NCI-H345 treated with DMSO at 0.1 percent for 48 hours (cell line): ENCODE data around the gene BGN.

Experiments used
- DNase-seq: peaks from one replicate; lab custom pipeline; 2025; ENCODE audit not compliant: unreplicated experiment; lab: John Stamatoyannopoulos, UW

Gene BGN

DNA sequence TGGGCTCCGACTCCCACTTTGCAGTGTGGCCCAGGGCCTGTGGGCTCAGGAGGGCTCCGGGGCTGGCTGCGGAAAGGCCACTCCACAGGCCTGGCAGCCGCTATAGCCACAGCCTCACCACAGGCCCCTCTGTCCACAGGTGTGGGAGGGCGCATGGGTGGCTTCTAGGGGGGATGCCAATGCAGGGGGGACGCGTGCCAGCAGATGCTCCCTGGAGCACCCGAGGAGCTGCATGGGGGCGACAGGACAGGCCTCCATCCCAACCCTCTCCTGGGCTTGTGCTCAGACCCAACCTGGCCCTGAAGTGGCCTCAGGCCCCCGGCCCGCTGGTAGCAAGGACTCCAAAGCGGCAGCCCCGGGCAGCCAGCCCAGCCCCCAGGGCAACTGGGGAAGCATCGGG lies 8.0 kb downstream of the BGN start:
- no peak for DNase-seq

DNA sequence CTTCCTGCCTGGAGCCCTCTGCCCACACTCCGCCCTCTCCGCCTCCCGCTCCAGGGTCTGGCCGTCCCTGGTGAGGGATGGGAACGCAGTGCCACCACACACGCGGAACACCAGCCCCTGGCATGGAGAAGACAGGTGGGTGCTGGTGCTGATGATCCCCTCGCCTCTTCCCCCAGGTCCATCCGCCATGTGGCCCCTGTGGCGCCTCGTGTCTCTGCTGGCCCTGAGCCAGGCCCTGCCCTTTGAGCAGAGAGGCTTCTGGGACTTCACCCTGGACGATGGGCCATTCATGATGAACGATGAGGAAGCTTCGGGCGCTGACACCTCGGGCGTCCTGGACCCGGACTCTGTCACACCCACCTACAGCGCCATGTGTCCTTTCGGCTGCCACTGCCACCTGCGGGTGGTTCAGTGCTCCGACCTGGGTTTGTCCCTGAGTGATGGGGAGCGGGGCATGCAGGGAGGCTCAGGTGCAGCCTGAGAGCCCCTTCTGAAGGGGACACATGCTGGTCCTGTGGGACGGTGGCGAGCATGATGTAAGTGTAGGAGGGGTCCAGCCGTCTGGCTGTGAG lies 9.8 kb downstream of the BGN start:
- DNase-seq = no peak

DNA sequence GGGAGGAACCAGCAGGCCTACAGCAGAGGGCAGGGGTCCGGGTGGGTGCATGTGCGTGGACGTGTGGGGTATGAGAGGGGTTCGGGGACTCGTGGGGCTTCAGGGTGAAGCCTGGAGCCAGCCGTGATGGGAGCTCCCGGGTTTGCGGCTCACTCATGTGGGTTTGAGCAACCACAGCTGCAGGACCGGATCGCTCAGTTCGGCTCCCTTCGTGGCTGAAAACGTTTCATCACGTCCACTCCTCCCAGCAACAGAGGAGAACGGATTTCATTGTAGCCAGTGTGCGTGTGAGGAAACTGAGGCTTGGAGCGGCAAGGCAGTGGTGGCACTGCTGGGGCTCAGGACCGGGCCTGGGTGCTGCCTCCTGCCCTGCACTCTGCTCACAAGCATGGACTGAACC lies 10.6 kb downstream of the BGN start:
- no peak for DNase-seq

DNA sequence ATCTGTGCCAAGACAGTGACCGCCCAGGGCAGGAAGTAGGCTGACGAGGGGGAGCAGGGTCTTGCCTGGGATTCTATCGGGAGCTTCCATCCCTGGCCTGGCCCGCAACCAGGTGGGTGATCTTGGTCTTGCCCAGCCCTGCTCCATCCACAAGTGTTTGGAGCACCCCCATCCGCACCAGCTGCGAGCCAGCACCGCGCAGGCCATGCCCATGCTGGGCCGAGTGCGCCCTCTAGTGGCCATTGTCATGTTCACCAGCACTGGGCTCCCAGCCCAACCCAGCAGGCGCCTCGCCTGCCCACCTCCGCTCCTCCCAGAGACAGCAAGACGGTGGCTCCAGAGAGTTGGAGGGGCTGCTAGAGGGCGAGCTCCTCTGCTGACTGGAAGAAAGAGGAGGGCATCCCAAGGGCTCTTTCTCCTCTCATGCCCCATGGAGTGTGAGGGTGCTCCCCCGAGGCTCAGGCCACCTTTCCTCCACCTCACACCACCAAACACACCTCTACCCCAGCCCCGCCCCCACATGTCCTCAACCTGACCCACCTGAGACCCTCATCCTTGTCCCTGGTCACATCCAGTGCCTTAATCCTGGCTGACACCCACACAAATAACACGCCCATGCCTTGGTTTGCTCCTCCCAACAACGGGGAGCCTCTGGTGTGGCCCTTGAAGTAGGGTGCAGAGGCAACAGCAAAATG lies 12.9 kb downstream of the BGN start:
- DNase-seq = peak; percentile 30

DNA sequence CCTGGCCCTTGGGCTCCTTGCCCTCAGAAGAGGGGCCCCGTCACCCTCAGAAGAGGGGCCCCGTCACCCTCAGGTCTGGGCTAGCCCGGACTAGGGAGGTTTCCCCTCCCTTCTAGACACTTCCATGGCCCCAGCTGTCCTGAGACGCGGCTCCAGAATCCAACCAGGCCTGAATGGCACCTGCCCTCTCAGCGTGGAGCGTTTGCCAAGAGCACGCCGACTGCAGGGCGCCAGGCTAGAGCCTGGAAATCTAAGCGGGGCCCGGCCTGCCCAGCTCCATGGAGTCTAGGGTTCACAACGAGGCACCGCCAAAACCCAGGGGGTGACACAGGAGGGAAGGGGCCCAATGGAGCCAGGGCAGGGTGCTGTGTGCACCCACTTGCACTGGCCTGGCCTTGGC lies 14.8 kb downstream of the BGN start:
- DNase-seq = no peak

DNA sequence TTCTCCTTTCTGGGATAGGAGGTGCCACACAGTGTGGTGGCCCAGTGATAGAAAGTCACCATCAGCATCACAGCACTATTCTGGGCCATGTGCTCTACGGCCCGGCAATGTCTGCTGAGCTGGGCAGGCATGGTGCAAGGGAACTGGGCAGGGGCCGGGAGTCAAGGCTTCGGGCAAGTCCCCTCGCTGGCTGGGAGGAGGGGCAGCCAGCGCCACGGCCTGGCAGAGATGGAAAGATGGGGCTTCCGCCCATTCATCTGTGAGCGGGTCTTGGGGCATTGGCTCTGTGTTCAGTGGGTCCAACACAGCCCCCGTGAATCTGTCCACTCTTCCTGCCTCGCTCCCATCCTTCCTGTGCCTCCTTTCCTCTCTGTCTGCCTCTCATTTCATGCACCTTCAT lies 15.6 kb downstream of the BGN start:
- no peak for DNase-seq

DNA sequence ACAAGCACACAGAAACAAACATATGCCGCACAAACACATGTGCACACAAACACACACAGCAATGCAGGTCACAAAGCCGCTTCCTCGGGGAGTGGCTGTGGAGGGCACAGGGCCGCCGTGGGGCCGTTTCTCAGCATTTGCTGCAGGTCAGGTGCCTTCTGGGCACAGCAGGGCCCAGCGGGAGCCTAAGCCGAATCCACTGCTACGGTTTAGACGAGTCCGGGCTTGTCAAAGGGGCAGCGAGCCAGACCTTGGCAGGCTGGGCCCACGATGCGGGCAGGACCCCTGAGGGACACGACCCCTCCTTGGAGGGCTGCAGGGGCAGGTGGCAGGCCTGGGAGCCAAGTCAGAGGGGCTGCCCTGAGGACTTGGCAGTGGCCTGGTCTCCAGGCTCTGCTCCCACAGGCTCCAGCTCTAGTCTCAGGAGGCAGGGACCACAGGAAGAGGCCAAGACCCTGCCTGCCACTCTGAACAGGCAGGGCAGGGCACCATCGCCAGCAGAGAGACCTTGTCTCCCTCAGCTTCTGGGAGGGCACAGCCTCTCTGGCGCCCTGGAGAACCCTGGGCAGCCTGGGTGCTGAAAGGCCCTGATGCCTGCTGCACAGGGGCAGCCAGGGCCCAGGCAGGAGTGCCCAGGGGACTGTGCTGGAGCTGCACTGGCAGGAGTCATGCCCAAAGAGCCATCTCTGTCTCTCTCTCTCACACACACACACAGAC lies 17.2 kb downstream of the BGN start:
- no peak for DNase-seq

DNA sequence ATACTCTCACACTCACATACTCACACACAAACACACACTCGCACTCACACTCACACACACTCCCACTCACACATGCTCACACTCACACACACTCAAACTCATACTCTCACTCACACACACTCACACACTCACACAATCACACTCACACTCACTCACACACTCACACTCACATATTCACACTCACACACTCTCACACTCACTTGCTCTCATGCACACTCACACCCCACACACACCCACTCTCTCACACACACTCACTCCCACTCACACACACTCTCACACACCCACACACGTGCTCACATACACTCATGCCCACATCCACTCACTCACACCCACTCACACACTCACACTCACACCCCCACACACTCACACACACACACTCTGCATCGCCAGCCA lies 17.7 kb downstream of the BGN start:
- no peak for DNase-seq

DNA sequence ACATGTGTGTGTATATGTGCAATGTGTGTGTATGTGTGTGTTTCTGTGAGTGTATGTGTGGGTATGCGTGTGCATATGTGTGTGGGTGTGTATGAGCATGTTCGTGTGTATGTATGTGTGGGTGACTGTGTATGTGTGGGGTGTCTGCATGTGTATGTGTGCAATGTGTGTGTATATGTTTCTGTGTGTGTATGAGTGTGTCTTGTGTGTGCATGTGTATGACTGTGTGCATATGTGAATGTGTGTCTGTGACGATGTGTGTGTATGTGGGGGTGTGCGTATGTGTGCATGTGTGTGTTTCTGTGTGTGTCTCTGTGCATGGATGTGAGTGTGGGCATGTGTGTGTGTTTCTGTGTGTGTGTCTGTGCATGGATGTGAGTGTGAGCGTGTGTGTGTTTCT lies 18.5 kb downstream of the BGN start:
- DNase-seq = no peak

DNA sequence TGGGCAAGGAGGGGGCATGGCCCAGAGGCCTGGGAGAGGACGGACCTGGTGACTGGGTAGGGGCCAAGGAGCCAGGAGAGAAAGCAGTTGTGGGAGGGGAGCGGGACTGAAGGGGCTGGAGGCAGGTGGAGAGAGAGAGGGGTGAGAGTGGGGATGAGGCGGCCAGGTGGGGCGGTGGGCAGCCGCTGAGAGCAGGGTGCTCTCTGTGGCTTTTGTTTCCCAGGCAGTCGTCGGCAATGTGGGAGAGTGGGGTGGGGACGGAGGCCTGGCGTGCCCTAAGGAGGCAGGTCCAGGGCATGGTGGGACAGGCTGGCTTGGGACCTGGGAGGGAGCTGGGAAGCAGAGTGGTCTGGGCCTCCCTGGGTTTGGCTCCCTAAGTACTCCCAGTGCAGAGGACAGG lies 19.5 kb downstream of the BGN start:
- no peak for DNase-seq

DNA sequence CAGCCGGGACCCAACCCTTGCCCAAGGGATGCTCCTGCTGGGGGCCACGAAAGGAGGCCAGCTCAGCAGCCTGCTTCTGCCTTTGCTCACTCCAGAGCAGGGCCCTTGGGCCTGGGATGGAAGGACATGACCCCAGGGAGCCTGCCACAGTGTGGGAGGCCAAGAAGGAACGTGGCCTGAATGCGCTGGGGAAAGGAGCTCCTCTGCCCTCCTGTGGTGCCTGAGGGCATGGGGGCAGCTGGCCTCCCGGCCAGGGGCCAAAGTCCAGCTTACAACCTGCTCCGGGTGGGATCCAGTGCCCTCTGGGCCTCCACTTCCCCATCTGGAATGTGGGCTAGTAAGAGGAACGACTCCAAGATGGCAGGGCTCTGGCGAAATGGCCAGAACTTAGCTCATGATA lies 20.7 kb downstream of the BGN start:
- no peak for DNase-seq

DNA sequence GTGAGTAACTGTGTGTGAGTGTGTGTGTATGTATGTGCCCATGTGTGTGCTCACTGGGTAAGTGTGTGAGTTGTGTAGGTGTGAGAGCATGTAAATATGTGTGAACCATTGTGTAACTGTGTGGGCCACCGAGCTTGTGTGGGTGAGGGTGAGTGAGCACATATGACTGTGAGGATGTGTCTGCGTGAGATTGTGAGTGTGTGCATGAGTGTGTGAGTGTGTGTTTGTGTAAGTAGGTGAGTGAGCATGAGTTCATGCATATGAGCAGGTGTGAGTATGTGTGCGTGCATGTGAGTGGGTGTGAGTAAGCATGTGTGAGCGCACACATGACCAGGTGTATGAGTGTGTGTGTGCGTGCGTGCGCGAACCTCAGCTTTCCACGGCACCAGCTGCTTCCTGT lies 21.3 kb downstream of the BGN start:
- no peak for DNase-seq

DNA sequence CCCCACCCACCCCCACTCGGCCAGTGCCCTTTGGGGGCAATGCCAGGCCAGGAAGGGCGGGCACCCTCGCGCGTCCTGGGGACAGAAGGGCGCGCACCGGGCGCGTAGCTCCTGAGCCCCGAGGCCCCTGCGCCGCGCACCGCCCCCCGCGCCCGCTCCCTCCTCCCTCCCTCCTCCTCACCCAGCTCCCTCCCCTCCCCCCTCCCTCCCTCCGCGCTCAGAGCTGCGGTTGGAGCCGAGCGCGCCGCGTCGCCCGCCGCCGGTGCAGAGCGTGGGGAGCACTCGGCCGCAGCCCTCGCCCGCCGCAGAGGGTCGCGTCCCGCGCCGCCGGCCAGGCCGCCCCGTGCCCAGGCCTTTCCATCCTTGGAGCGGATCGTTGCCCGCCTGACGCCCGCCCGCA lies 22.6 kb downstream of the BGN start, which contains the start of gene ATP2B3:
TSS of gene ATP2B3 (plus strand) at position 220 of the 400 bp plus-strand sequence. CDS start 18,606 bp downstream, outside the sequence.
- no peak for DNase-seq

DNA sequence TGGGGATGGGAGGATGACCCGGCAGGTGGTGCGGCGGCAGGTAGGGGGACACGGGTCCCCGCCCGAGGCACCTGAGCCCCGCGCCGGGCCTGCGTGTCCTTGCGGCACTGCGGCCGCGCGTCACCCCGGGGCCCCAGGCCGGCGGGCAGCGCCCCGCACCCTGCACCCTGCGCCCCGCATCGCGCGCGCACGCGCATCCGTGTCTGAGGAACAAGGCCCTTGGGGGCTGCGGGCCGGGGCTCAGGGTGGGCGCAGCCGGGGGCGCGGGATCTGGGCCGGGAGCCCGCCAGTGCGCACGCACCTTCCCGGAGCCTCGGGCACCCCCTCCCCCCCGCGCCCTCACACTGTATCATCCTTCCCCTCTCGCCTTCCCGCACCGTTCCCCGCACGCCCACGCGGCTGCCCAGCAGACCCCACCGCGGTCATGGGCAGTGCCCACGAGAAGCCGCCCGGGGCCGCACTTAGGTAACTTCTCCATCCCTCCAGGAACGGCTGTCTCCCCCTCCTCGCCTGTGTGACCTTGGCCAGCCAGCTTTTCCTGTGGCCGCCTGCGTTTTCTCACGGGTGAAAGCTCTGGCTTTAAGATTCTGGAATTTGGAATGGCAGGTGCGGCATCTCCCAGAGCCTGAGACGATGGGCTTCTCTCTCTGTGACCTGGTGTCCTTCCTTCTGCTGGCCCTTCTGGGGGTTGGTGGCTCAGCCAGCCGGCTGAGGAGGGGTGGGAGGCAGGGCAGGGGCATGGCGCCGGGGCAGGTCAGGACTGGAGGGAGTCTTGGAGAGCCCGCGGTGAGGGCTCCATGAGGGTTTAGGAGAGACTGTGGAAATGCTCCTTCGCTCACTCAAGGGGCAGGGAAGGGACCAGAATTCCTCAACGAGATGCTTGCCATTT lies 23.4 kb downstream of the BGN start:
- no peak for DNase-seq

DNA sequence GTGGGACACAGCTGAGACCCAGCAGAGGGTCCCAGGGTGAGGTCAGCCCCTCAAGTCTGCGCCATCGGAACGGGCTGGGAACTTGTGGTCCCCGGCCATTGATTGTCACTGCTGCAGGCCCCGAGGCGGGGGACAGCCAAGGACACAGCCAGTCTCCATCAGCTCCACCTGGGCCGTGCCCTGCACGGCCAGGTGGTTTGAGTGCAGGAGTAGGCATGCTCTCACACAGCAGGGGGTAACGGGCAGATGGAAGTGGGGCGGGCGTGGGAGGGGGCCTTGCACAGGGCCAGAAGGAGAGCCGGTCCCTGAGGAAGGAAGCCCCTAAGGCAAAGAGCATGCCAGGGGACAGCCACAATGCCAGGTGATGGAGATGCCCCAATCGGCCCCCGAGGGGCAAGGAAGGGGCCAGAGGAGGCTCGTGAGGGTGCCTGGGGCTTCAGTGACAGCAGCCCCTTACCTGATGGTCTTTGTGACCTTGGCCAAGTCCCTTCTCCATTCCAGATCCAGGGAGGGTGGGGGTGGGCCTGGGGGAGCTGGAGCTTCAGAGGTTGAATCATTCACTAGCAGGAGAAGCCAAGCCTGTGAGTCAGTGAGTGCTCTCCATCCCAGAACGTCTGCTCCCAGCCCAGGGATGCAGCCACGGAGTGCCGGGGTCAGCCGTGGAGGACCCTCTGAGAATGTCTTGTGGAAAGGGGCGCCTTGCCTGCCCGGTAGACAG lies 24.9 kb downstream of the BGN start:
- no peak for DNase-seq

DNA sequence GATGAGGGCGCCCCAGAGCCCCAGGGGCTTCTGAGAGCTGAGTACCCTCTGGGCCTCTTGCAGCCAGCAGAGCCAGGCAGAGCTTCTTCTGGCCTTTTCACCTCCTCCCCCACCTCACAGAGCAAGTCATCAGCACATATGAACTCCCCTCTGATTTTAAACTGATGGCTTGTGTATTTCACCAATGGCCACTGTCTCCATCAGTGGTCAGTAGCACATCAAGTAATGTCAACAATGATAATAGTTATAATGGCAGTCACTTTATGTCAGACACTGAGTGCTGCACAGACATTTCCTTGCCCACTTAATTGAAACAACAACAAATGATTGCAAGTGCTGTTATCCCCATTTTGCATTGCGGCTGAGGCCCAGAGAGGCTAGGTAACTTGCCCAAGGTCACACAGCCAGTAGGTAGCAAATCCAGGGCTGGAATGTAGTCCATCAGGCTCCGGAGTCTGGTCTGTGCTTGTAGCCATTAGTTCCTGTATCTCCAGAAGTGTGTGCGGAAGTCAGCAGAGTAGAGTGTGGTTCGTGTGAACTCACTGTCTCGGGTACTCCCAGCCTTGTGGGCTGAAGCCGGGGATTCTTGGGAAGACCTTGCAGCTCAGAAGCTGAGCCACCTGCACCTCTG lies 25.6 kb downstream of the BGN start:
- no peak for DNase-seq

DNA sequence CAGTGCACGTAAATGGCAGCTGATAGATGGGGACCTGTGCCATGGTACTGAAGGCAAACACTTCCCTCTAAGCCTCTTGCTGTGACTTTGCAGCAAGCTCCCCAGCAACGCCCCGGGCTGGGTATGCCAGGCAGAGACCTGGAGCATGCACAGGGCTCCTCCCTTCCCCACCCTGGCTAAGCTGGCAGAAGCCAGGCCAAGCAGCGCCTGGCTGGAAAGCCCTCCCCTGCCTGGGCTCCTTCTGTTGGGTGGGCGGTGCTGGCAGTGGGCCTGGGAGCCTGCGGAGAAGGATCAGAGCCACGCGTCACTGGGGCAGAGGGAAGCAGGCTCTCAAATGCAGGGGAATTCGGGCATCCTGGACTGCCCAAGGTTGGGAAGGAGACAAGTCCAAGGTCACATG lies 26.3 kb downstream of the BGN start:
- peak; percentile 20 for DNase-seq

DNA sequence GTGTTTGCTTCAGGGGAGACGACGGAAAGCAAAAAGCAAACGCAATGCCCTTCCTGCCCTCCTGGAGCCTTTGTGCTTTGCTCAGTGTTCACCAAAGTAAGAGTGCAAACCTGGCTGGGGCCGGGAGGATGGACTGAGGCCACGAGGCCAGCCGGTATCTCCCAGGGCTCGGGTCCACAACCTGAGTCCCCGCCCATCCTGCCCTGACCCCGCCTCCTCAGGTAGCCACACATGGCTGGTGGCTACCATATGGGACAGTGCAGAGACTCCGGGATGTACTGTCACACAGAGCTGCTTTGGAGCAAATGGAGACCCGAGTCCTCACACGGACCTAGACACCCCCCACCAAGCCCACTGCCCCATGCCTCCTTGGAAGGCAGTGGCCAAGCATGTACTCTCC lies 27.5 kb downstream of the BGN start:
- DNase-seq = no peak

DNA sequence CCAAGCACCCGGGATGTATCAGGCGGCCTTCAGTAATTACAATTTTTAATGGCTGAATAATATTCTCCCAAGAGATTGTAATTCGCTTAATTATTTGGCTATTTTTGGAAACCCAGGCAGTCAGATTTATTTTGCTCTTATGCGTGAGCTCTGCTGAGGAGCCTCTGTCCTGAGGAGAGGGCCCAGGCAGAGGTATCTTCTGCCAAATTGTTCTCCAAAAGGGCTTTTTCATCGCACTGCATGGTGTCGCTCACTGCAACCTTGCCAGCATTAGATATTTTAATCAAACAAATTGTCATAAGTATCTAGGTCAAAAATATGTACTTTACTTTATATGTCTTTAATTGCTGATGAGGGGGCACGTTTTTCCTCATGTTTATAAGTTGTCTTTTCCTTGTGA lies 28.5 kb downstream of the BGN start:
- no peak for DNase-seq

DNA sequence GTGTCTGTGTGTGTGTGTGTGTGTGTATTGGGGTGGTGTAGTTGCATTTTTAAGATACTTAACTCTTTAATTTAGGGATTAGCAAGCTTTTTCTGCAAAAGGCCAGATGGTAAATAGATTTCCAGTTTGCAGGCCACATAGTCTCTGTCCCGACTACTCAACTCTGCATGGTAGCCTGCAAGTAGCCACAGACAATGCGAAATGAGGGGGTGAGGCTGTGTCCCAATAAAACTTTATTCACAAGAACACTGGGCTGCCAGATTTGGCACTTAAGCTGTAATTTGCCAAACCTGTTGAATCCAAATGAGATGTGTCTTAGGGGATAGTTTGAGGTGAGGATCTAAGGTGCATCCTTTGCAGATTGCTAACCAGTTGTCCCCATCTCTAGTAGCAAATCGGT lies 29.5 kb downstream of the BGN start:
- DNase-seq = no peak
